OCI-LY1 (cell line): ENCODE measurements around the gene BRD8.
A peak's percentile ranks its signal among the peaks of the same experiment; 100 is the strongest.

ENCODE experiments used
- H2AFZ ChIP-seq: fragments of 200-600 bp; sonication (generic), shearing (Covaris generic); 2 replicates; pipeline ENCODE4 v1.6.0; 2014; ENCODE audit warnings: antibody characterized with exemption, mild to moderate bottlenecking, low read length
- H3F3A ChIP-seq: fragments of 200-600 bp; sonication (generic), shearing (Covaris generic); 2 replicates; pipeline ENCODE4 v1.6.0; 2014; ENCODE audit warnings: mild to moderate bottlenecking, antibody characterized with exemption, low read length, moderate library complexity; ENCODE audit not compliant: insufficient read depth
- H3K27ac ChIP-seq: fragments of 200-600 bp; sonication (generic); 2 replicates; pipeline ENCODE4 v1.5.1; 2014; ENCODE audit warnings: low read length, mixed run types, mild to moderate bottlenecking, low read depth; ENCODE audit not compliant: poor library complexity, severe bottlenecking
- H3K27me3 ChIP-seq: fragments of 200-600 bp; sonication (generic); 2 replicates; pipeline ENCODE4 v1.6.0; 2014; ENCODE audit warnings: antibody characterized with exemption, mild to moderate bottlenecking, low read length, moderate library complexity; ENCODE audit not compliant: insufficient read depth
- H3K36me3 ChIP-seq: fragments of 200-600 bp; sonication (generic); 2 replicates; pipeline ENCODE4 v1.6.1; 2014; ENCODE audit warnings: mild to moderate bottlenecking, antibody characterized with exemption, low read length, moderate library complexity, mixed read lengths; ENCODE audit not compliant: insufficient read depth
- H3K4me1 ChIP-seq: fragments of 200-600 bp; sonication (generic); 2 replicates; pipeline ENCODE4 v1.5.1; 2014; ENCODE audit warnings: mild to moderate bottlenecking, low read length, moderate library complexity; ENCODE audit not compliant: insufficient read depth, severe bottlenecking
- H3K4me2 ChIP-seq: fragments of 200-600 bp; sonication (generic), shearing (Covaris generic); 2 replicates; pipeline ENCODE4 v1.6.1; 2014; ENCODE audit warnings: low read length
- H3K4me3 ChIP-seq: fragments of 200-600 bp; sonication (generic); 2 replicates; pipeline ENCODE4 v1.5.1; 2014; ENCODE audit warnings: low read length, low read depth, mild to moderate bottlenecking, mixed read lengths; ENCODE audit not compliant: poor library complexity, severe bottlenecking
- H3K79me2 ChIP-seq: fragments of 200-600 bp; shearing (Covaris generic); 2 replicates; pipeline ENCODE4 v1.6.1; 2016; ENCODE audit warnings: mixed run types, low read length, mixed read lengths; ENCODE audit not compliant: insufficient read depth
- H3K9ac ChIP-seq: fragments of 200-600 bp; sonication (generic), shearing (Covaris generic); 2 replicates; pipeline ENCODE4 v1.6.1; 2014; ENCODE audit warnings: mild to moderate bottlenecking, low read length, mixed read lengths
- H3K9me2 ChIP-seq: fragments of 200-600 bp; sonication (generic), shearing (Covaris generic); 2 replicates; pipeline ENCODE4 v1.6.1; 2014; ENCODE audit warnings: low read depth, mild to moderate bottlenecking, low read length, mixed read lengths
- H3K9me3 ChIP-seq: fragments of 200-600 bp; shearing (Covaris generic); 2 replicates; pipeline ENCODE4 v1.6.1; 2014; ENCODE audit warnings: low read length, mixed read lengths
- H4K20me1 ChIP-seq: fragments of 200-600 bp; sonication (generic), shearing (Covaris generic); 2 replicates; pipeline ENCODE4 v1.6.0; 2016; ENCODE audit warnings: mild to moderate bottlenecking, low read length; ENCODE audit not compliant: insufficient read depth
- EZH2 ChIP-seq: fragments of 200-600 bp; sonication (generic), shearing (Covaris generic); IDR thresholded peaks from 2 replicates; pipeline ENCODE4 v1.8.0; 2017; ENCODE audit warnings: borderline replicate concordance, mixed run types, mild to moderate bottlenecking, antibody characterized with exemption, low read length, moderate library complexity, mixed read lengths
- TF ChIP-seq, protein P1 (sequence below): fragments of 200-600 bp; sonication (generic), shearing (Covaris generic); IDR thresholded peaks from 2 replicates; pipeline ENCODE4 v1.5.1; 2017; ENCODE audit warnings: mild to moderate bottlenecking, antibody characterized with exemption, low read length, moderate library complexity, mixed read lengths

The BRD8 gene

DNA sequence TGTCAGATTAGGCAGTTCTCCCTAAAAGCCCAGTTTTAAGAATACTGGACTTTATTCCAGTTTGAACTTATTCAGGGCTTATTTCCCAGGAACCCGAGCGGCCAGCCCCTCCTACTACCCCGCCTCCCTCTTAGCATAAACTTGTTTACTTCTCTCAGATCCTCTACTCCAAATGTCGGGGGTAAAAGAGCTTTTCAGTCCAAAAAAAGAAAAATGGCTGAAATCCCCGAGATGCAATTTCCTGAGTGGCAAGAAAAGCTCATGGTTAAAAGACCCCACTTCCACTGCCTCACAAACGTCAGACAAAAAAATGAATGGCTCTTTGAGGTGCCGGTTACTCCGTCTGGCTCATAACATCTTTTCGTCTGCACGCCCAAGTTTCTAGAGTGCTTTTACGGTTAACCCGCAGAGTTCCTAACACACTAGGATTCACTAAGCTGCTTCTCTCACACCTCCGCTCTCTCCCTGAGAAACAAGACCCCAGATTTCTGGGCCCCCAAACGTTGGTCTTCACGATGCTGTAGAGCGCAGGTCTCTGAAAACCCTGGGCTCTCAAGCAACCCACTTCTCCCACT lies 402 bp downstream of the BRD8 start:
- peaks cover 19% of the 10 kb centered on the region for H3K79me2 ChIP-seq
- H3K27ac ChIP-seq = peak overlapping the region; percentile 83
- peak overlapping the region; percentile 48; the same call in 1 of the 2 replicates for H2AFZ ChIP-seq
- H3K9me3 ChIP-seq = no peaks in the 10 kb centered on the region
- no peaks in the 10 kb centered on the region for H4K20me1 ChIP-seq
- H3F3A ChIP-seq = no peaks in the 10 kb centered on the region
- TF ChIP-seq, protein P1, sequence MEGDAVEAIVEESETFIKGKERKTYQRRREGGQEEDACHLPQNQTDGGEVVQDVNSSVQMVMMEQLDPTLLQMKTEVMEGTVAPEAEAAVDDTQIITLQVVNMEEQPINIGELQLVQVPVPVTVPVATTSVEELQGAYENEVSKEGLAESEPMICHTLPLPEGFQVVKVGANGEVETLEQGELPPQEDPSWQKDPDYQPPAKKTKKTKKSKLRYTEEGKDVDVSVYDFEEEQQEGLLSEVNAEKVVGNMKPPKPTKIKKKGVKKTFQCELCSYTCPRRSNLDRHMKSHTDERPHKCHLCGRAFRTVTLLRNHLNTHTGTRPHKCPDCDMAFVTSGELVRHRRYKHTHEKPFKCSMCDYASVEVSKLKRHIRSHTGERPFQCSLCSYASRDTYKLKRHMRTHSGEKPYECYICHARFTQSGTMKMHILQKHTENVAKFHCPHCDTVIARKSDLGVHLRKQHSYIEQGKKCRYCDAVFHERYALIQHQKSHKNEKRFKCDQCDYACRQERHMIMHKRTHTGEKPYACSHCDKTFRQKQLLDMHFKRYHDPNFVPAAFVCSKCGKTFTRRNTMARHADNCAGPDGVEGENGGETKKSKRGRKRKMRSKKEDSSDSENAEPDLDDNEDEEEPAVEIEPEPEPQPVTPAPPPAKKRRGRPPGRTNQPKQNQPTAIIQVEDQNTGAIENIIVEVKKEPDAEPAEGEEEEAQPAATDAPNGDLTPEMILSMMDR = no peak
- no peak for TF ChIP-seq EZH2
- peaks cover 21% of the 10 kb centered on the region for H3K4me1 ChIP-seq
- peaks cover 55% of the 10 kb centered on the region for H3K36me3 ChIP-seq
- peak overlapping the region; percentile 90 for H3K4me3 ChIP-seq
- H3K27me3 ChIP-seq = no peaks in the 10 kb centered on the region
- H3K9ac ChIP-seq = peak overlapping the region; percentile 90
- no peaks in the 10 kb centered on the region for H3K9me2 ChIP-seq
- peak overlapping the region; percentile 90 for H3K4me2 ChIP-seq

DNA sequence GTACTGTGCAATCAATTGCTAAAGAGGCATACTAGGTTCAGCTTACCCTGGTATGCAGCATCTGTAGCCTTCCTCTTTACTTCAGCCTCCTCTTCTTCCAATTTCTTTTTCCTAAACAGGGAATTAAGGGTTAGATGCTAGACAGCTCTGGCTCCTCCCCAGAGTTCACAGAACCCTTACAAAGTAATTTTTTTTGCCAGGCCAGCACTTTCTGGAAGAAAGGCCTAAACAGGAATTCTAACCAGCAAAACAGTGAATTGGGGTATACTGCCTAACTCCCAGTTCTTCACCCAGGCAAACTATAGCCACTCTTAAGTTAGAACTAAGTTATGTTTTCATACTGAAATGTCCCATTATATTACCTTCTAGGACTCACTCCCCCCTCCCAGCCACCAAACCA lies 8.1 kb downstream of the BRD8 start:
- H3K4me3 ChIP-seq = no peak overlapping the region
- H3K27me3 ChIP-seq = no peaks in the 10 kb centered on the region
- H3K9me3 ChIP-seq = no peaks in the 10 kb centered on the region
- H3K4me1 ChIP-seq = no peaks in the 10 kb centered on the region
- H3K79me2 ChIP-seq = no peaks in the 10 kb centered on the region
- H2AFZ ChIP-seq = no peak overlapping the region
- no peaks in the 10 kb centered on the region for H3F3A ChIP-seq
- H3K27ac ChIP-seq = no peak overlapping the region
- no peak overlapping the region for H3K4me2 ChIP-seq
- peaks cover 94% of the 10 kb centered on the region for H3K36me3 ChIP-seq
- H3K9ac ChIP-seq = no peak overlapping the region
- no peak for TF ChIP-seq EZH2
- TF ChIP-seq, protein P1 = no peak
- H3K9me2 ChIP-seq = no peaks in the 10 kb centered on the region
- no peaks in the 10 kb centered on the region for H4K20me1 ChIP-seq

DNA sequence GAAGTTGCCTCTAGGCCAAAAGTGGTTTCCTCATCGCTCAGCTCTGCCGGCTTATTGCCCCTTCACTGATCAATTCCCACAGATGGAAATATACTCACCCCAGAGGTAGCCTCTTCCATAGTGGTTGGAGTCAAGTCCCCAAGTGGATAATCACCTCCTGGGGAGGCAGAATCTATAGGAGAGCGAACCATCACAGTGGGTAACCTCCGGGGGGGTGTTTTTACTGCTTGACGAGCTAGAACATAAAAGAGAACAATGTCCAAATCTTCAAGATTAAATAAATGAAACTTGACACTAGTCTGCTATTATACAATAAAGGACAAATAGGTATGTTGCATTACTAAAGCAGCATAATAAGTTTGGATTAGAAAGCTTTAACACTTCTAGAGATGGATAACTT lies 9.3 kb downstream of the BRD8 start:
- H3K4me1 ChIP-seq = no peaks in the 10 kb centered on the region
- no peak overlapping the region for H3K4me2 ChIP-seq
- no peaks in the 10 kb centered on the region for H3K79me2 ChIP-seq
- H3F3A ChIP-seq = no peaks in the 10 kb centered on the region
- no peaks in the 10 kb centered on the region for H3K9me3 ChIP-seq
- H4K20me1 ChIP-seq = no peaks in the 10 kb centered on the region
- H3K36me3 ChIP-seq = peaks cover 95% of the 10 kb centered on the region
- H3K27me3 ChIP-seq = no peaks in the 10 kb centered on the region
- H3K9me2 ChIP-seq = no peaks in the 10 kb centered on the region
- no peak overlapping the region for H3K4me3 ChIP-seq
- TF ChIP-seq EZH2 = no peak
- TF ChIP-seq, protein P1 = no peak
- no peak overlapping the region for H3K27ac ChIP-seq
- H2AFZ ChIP-seq = no peak overlapping the region
- no peak overlapping the region for H3K9ac ChIP-seq
